HEK293T (cell line): ENCODE measurements around the gene GMCL1.

Experiments
- CTCF ChIA-PET: fragments of 350-600 bp; formaldehyde crosslinking; extraction: SDS; loops from one replicate; lab custom pipeline; 2021; ENCODE audit warnings: antibody characterized with exemption, inconsistent platforms; lab: Yijun Ruan, JAX
- POLR2A ChIA-PET: fragments of 350-600 bp; formaldehyde crosslinking; extraction: SDS; loops from one replicate; lab custom pipeline; 2020; ENCODE audit warnings: antibody characterized with exemption, inconsistent platforms; lab: Yijun Ruan, JAX
- DNase-seq: peaks from one replicate; pipeline ENCODE4 v3.0.0; 2012; ENCODE audit warnings: mixed read lengths; ENCODE audit errors: extremely low spot score
- ARNT ChIP-seq: fragments of 450-650 bp; IDR thresholded peaks from 2 replicates; pipeline ENCODE4 v1.6.1; 2017; ENCODE audit warnings: mild to moderate bottlenecking
- BHLHE40 ChIP-seq: fragments of 450-650 bp; IDR thresholded peaks from 2 replicates; pipeline ENCODE4 v1.6.1; 2016; ENCODE audit warnings: mild to moderate bottlenecking, moderate library complexity, borderline replicate concordance
- CTBP1 ChIP-seq: fragments of 450-650 bp; IDR thresholded peaks from 2 replicates; pipeline ENCODE4 v1.6.1; 2016; ENCODE audit warnings: borderline replicate concordance
- ELF4 ChIP-seq: fragments of 450-650 bp; IDR thresholded peaks from 2 replicates; pipeline ENCODE4 v1.6.1; 2017; ENCODE audit warnings: antibody characterized with exemption
- FOXA1 ChIP-seq: fragments of 450-650 bp; IDR thresholded peaks from 2 replicates; pipeline ENCODE4 v1.6.1; 2016; ENCODE audit warnings: mild to moderate bottlenecking
- FOXK2 ChIP-seq: fragments of 450-650 bp; IDR thresholded peaks from 2 replicates; pipeline ENCODE4 v1.6.1; 2016; ENCODE audit warnings: mild to moderate bottlenecking
- FOXM1 ChIP-seq: fragments of 450-650 bp; IDR thresholded peaks from 2 replicates; pipeline ENCODE4 v1.6.1; 2017; ENCODE audit warnings: mild to moderate bottlenecking, borderline replicate concordance
- HDGF ChIP-seq: fragments of 450-650 bp; IDR thresholded peaks from 2 replicates; pipeline ENCODE4 v1.6.1; 2017; ENCODE audit warnings: antibody characterized with exemption, borderline replicate concordance
- L3MBTL2 ChIP-seq: fragments of 450-650 bp; conservative IDR thresholded peaks from 2 replicates; pipeline ENCODE4 v1.6.1; 2016; ENCODE audit warnings: mild to moderate bottlenecking
- LEF1 ChIP-seq: fragments of 450-650 bp; IDR thresholded peaks from 2 replicates; pipeline ENCODE4 v1.6.1; 2017; ENCODE audit warnings: mild to moderate bottlenecking, borderline replicate concordance
- NFRKB ChIP-seq: fragments of 450-650 bp; IDR thresholded peaks from 2 replicates; pipeline ENCODE4 v1.6.1; 2016; ENCODE audit warnings: mild to moderate bottlenecking, moderate library complexity
- PKNOX1 ChIP-seq: fragments of 450-650 bp; IDR thresholded peaks from 2 replicates; pipeline ENCODE4 v1.6.1; 2016
- SP1 ChIP-seq: fragments of 450-650 bp; IDR thresholded peaks from 2 replicates; pipeline ENCODE4 v1.6.1; 2017
- SUZ12 ChIP-seq: fragments of 450-650 bp; IDR thresholded peaks from 2 replicates; pipeline ENCODE4 v1.6.1; 2016; ENCODE audit warnings: mild to moderate bottlenecking
- TARDBP ChIP-seq: fragments of 450-650 bp; IDR thresholded peaks from 2 replicates; pipeline ENCODE4 v1.6.1; 2016
- ZNF384 ChIP-seq: fragments of 450-650 bp; IDR thresholded peaks from 2 replicates; pipeline ENCODE4 v1.6.1; 2016

The GMCL1 gene

GRCh38 chr2:69907216-69907615 lies 77.8 kb downstream of the GMCL1 start:
- TF ChIP-seq FOXM1 (no peak), LEF1 (no peak), SUZ12 (no peak), NFRKB (no peak), CTBP1 (no peak), TARDBP (no peak), PKNOX1 (no peak), BHLHE40 (no peak), HDGF (no peak), FOXA1 (no peak), ELF4 (no peak), ZNF384 (no peak), ARNT (no peak), L3MBTL2 (no peak), SP1 (no peak), FOXK2 (no peak)
- CTCF ChIA-PET: no interaction called here
- DNase-seq: no peak
- POLR2A ChIA-PET: interaction anchor here (1.5 kb wide), 1 partner anchor 386 kb away, joined by 5 read pairs; the partner anchor contains the start of gene SNRPG

DNA sequence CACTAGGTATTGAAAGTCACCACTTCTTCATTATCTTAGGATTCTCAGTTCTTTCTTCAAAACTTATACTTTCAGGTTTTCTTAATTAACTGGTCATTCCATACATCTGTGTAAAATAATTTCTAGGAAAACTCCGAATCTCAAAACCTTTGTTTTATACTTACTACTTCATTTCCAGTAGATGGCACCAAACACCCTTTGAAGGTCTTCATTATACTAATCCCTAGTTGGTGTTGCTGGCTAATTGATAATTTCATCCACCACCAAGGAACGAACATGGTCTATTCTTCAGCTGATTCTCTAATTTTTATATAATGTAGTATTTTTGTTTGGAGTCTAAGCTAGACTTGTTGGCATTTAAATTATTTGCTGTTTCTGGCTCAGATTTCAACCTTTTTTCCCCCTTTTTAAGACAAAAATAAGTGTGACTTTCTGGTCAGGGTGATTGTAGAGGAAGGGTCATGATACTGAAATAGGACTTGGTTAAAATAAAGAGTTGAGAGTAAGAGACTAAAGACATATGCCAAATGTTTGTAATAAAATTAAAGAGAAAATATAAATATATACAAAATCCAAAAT lies 82.6 kb downstream of the GMCL1 start:
- TF ChIP-seq ARNT (no peak), ELF4 (no peak), LEF1 (no peak), FOXA1 (no peak), L3MBTL2 (no peak), CTBP1 (no peak), PKNOX1 (no peak), TARDBP (no peak), FOXK2 (no peak), HDGF (no peak), NFRKB (no peak), FOXM1 (no peak), SP1 (no peak), SUZ12 (no peak), ZNF384 (no peak), BHLHE40 (no peak)
- ChIA-PET POLR2A (interaction anchor here (1.0 to 4.7 kb wide), 3 partner anchors 175 to 381 kb away, joined by 3 to 62 read pairs (median 18); partner anchors contain the start of genes PCBP1 and SNRPG), CTCF (interaction anchor here (0.6 to 1.8 kb wide), 5 partner anchors 75 to 353 kb away, joined by 3 to 5 read pairs (median 4); no protein-coding TSS in a partner anchor)
- peak; percentile 14 for DNase-seq

GRCh38 chr2:69914164-69914949 lies 84.9 kb downstream of the GMCL1 start:
- TF ChIP-seq ARNT: no peak
- peak; percentile 67 for TF ChIP-seq PKNOX1
- peak; percentile 52 for TF ChIP-seq ELF4
- TF ChIP-seq HDGF: peak; percentile 91
- no peak for TF ChIP-seq FOXM1
- TF ChIP-seq ZNF384: no peak
- TF ChIP-seq SP1: no peak
- TF ChIP-seq CTBP1: no peak
- TF ChIP-seq L3MBTL2: peak; percentile 98
- CTCF ChIA-PET: interaction anchor here (0.5 to 2.1 kb wide), 8 partner anchors 25 to 388 kb away, joined by 3 to 10 read pairs (median 3); partner anchors contain the start of gene FAM136A
- peak; percentile 95 for DNase-seq

DNA sequence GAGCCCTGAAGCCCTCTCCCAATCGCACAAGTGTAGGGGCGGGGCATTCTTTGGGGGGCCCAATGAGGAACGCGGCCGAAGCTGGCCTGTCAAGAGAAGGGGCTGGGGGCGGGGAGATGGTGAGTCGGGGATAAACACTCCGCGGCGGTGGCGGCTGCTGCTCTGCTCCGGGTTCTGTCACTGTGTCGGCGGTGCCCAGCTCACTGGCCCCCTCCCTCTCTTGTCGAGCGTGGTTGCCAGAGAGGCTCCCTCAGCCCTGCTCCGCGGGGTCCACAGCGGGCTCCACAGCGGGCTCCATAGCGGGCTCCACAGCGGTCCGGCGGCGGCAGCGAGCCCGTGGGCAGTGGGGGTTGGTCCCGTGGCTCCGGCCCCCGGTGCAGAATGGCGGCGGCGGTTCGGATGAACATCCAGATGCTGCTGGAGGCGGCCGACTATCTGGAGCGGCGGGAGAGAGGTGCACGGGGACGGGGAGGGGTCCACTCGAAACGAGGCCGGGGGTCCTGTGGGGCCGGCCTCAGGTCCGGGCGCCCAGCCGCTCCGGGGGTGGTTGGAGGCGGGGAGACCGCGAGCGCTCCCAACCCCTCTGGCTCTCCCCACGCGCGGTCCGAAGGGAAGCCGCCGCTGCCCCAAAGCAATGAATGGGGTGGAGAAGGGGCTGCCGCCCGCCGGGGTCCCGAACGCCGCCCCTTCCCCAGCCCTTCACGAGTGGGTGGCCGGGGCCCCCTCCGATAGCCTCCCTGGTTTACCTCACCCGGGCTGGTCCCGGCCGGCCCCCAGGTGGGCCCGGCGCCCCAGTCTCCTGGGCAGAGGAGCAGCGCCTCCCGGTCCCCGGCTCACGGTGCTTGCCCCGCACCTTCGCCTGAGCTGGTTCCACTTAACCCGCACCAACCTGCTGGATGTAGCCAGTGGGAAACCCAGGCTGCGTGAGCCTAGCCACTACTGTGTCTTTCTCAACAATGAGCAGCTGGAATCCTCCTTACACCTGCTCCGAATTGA lies 85.8 kb downstream of the GMCL1 start, which contains the start of gene MXD1:
MXD1 (plus strand) TSS at position 160 of the 996 bp plus-strand sequence; CDS start at position 382, 222 bp downstream.
- no peak for TF ChIP-seq HDGF
- no peak for TF ChIP-seq L3MBTL2
- TF ChIP-seq NFRKB: no peak
- no peak for TF ChIP-seq LEF1
- TF ChIP-seq TARDBP: no peak
- no peak for TF ChIP-seq ZNF384
- TF ChIP-seq FOXK2: no peak
- no peak for TF ChIP-seq BHLHE40
- TF ChIP-seq CTBP1: no peak
- no peak for TF ChIP-seq SUZ12
- TF ChIP-seq FOXA1: no peak
- TF ChIP-seq ARNT: no peak
- TF ChIP-seq SP1: no peak
- TF ChIP-seq FOXM1: no peak
- TF ChIP-seq ELF4: no peak
- TF ChIP-seq PKNOX1: no peak
- CTCF ChIA-PET: interaction anchor here (0.5 to 2.1 kb wide), 8 partner anchors 154 to 239 kb away, joined by 3 to 10 read pairs (median 4); no protein-coding TSS in a partner anchor
- DNase-seq: peak; percentile 28
- POLR2A ChIA-PET: interaction anchor here (0.6 to 4.7 kb wide), 38 partner anchors 8 to 386 kb away, joined by 3 to 62 read pairs (median 4); partner anchors contain the start of genes C2orf42, FAM136A, GMCL1 and PCBP1

More at GRCh38 chr2:69914164-69914949, 84.9 kb downstream of the GMCL1 start:
- POLR2A ChIA-PET: interaction anchor here (0.6 to 4.7 kb wide), 45 partner anchors 9 to 387 kb away, joined by 3 to 62 read pairs (median 4); partner anchors contain the start of genes C2orf42, FAM136A, GMCL1 and PCBP1
